GM18951 (cell line): ENCODE results near the gene SHANK3.

ENCODE experiments used
- POLR2A ChIP-seq: IDR thresholded peaks from 4 replicates; pipeline ENCODE4 v1.6.1; 2011; ENCODE audit warnings: mild to moderate bottlenecking; ENCODE audit not compliant: insufficient read length, insufficient read depth; ENCODE audit errors: extremely low read depth
- in situ Hi-C: fragments of 300-500 bp; cut with MboI; formaldehyde crosslinking; loops from one replicate; pipeline ENCODE4 v1.12.0; 2022; ENCODE audit warnings: low sequenced_read_pairs, mixed read lengths, inconsistent platforms; ENCODE audit not compliant: unreplicated experiment

The SHANK3 gene

DNA sequence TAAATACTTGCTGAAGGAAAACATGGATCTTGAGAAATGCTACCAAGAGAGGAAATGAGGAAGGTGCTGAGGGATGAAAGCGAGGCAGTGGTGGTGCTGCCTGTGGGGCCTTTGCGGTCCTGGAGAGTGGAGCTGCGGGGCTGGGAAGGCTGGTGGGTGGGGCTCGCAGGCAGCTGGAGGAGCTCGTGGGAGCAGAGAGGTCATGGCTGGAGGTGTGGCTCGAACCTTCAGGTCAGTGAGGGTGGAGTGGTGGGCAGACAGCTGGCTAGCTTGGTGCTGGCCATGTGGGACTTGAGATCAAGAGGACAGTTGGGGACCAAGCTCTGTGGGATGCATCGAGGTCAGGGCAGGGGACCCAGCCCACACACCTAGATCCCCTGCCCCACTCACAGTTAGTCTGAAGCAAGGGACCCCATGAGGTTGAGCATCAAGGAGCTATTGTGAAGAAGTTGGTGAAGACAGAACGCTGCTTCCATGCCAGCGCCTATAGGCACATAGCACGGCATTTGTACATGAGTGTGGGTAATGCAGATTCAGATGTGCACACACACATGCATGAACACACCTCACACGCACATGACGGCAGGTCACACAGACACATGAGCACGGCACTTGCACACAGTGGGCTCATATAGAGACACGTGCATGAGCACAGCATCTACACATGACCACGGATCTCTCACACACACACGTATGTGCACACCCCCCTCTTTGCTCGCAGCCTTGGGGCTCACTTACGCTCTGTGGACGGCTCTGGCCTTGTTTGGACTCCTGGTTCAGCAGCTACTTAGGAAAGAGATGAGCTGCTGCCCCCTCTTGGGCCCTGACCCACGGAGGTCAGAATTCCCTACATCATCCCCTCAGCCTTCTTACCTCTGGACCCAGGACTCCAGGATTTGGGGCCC is 30.4 kb downstream of the SHANK3 start:
- no peak for TF ChIP-seq POLR2A
- in situ Hi-C loops, result no loop called here

DNA sequence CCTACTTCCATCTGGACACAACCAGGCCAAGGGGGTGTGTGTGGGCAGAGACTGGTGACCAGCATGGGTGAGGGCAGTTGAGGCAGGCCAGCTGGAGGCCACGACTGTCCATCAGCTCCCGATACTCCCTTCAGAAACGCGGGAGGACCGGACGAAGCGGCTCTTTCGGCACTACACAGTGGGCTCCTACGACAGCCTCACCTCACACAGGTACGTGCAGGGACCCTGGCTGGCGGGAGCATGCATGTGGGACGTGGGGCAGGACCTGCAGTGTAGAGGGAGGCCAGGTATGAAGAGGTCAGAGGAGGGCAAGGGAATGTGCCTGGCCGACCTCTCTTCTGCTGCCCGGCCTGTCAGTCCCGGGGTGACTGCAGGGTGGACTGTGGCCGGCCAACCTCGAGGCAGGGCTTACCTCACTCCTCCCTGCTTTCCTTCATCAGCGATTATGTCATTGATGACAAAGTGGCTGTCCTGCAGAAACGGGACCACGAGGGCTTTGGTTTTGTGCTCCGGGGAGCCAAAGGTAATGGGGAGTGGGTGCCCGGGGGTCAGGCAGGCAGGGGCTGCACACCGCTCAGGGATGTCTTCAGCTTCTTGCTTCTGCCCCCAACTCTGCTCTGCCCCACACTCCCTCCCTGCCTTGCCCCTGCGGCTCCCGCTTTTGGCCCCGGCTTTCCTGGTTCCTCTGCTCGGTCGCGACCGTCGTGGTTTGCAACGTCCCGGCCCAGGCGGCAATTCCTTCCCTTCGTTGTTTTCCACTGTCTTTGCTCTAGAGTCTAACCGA is 31.3 kb downstream of the SHANK3 start:
- in situ Hi-C loops, result no loop called here
- no peak for TF ChIP-seq POLR2A

DNA sequence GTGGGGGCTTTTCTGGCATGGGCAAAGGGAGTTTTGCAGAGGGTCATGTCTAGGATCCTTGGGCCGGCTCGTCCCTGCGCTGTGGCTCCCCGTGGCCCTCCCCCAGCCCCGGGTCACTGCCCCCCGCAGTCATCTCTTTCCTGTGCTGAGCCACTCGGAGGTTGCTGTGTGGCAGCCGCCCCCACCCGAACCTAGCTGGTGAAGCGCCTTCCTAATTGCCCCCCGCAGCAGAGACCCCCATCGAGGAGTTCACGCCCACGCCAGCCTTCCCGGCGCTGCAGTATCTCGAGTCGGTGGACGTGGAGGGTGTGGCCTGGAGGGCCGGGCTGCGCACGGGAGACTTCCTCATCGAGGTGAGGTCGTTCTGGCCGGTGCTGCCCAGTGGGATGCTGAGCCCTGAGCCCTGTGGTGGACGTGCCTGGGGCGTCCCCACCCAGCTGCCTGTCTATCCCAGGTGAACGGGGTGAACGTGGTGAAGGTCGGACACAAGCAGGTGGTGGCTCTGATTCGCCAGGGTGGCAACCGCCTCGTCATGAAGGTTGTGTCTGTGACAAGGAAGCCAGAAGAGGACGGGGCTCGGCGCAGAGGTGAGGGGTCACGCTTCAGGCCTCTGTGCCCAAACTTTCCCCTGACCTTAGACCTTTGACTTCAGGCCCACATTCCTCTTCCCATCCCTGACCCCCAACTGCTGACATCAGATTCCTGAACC is 32.0 kb downstream of the SHANK3 start:
- no peak for TF ChIP-seq POLR2A
- in situ Hi-C loops, result no loop called here

DNA sequence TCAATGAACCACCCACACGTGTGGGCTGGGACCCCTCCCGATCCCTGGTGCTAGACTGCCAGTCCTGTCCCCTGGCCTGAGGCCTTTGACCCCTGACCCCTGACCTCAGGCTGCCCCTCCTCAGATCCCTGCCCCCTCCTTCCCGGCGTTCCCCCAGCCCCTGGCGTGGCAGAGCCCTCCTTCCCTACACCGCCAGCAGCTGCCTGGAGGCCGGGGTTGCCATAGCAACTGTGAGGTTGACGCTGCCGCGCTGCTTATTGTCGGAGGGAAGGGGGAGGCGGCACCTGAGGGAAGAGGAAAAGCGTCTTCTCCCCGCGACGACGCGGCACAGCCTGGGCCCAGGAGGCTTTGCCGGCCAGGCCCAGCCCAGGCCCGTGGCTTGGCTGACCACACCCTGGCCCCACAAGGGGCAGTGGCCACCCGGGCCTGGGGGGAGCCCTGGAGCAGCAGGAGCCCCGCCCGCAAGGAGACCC is 32.6 kb downstream of the SHANK3 start:
- in situ Hi-C loops, result no loop called here
- TF ChIP-seq POLR2A, result no peak

DNA sequence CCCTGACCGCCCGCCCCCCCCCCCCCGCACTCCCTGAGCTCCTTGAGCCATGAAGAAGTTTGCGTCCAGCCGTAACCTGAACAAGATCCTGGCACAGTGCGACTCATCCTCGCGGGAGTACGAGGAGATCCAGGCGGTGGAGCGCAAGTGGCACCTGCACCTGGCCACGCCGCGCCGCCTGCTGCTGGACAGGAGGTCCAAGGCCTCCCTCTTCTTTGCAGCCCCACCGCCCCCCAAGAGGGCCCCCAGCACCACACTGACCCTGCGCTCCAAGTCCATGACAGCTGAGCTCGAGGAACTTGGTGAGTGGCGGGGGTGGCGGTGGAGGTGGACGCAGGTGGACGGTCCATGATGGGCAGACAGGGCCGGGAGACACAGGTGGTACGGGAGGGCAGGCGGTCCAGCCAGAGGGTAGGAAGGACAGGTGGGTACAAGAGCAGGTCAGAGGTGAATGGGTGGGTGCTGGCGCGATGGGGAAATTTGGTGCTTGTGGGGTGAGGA is 33.3 kb downstream of the SHANK3 start:
- in situ Hi-C loops, result no loop called here
- TF ChIP-seq POLR2A, result no peak

GRCh38 chr22:50706481-50707125 is 34.0 kb downstream of the SHANK3 start:
- no peak for TF ChIP-seq POLR2A

GRCh38 chr22:50708474-50708873 is 35.9 kb downstream of the SHANK3 start:
- no peak for TF ChIP-seq POLR2A
- in situ Hi-C loops, result no loop called here

More at GRCh38 chr22:50706481-50707125, 34.0 kb downstream of the SHANK3 start:
- in situ Hi-C loops, result no loop called here

DNA sequence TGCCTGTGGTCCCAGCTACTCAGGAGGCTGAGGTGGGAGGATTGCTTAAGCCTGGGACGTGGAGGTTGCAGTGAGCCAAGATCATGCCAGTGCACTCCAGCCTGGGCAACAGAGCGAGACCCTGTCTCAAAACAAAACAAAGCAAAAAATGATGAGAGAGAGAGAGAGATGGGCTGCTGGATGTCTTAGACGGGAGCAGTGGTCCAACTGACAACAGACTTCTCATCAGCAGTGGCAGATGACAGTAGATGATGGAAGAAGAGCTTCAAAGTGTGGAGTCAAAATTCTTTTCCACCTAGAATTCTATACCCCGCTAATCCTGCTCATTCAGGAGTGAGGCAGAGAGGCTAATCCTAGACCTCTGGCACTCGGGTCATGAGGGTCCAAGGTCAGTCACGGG is 36.4 kb downstream of the SHANK3 start:
- TF ChIP-seq POLR2A, result no peak
- in situ Hi-C loops, result no loop called here

GRCh38 chr22:50710221-50710620 is 37.6 kb downstream of the SHANK3 start:
- TF ChIP-seq POLR2A, result no peak
- in situ Hi-C loops, result no loop called here

GRCh38 chr22:50710886-50711285 is 38.3 kb downstream of the SHANK3 start:
- in situ Hi-C loops, result no loop called here
- TF ChIP-seq POLR2A, result no peak

DNA sequence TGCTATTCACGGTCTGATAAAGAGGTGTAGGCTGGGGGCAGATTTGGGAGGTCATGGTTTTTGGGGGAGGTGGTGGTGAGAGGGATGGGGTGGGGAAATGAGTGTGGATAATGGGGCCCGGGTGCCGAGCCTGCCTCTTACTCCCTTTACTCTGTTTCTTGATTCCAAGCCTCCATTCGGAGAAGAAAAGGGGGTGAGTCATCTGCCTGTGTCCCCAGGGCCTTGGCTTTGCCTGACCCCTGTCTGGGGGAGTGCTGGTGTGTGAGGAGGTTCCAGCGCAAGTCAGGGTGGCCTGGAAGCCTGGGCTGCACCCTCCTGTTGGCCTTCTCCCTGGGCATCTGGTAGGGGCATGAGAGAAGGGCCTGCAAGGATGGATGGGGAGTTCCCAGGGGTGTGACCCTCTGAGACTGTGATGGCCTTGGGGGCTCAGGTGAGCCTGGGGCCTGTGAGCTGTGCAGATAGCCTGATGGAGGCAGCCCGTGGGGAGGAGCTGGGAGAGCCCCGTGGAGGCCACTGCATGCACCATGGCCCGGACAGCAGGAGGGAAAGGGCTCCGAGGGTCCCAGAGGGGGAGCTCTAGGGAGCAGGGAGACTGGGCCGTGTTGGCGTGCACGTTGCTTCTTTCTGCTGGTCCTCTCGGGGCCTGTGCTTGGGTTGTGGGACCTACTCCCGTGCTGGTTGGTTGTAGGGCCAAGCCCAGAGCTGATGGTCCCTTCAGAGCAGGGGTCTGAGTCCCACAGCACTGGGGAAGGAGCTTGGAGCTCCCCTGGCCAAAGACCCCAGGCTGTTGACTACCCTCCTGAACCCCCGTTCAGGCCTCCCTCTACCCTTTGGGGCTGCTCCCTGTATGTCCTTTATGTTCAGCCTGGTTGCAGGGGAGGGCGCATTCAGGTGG is 39.1 kb downstream of the SHANK3 start:
- in situ Hi-C loops, result no loop called here
- no peak for TF ChIP-seq POLR2A
